GM18870 (cell line): Measurements from ENCODE around the gene SPATA18.
"Not testable (repeated sequence)": the region's sequence is repeated elsewhere in the genome, so short reads cannot be mapped to it uniquely, and the experiment has no call there.

Source experiments
- ATAC-seq: cut with Tn5 transposase; IDR thresholded peaks from one replicate; pipeline ENCODE4 v1.9.1; 2021; ENCODE audit warnings: moderate library complexity; ENCODE audit not compliant: unreplicated experiment

SPATA18 gene

DNA sequence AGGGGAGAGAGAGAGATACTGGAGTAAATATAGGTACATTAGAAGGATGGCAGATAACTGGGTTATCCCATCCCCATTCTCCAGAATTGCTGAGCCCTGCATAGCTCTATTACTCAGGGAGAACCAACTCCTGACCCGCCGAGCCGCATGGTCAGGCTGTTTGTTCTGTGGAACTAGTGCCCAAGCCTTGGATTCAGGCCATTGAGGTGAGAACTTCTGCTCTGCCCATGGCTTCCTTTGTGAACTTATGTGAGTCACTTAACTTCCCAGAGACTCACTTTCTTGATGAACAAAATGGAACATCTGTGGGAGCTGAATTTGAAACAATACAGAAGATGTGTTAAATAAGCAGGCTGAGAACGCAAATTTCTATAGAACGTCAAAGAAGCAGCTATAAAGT, 54.2 kb downstream of the SPATA18 start:
- no peak for ATAC-seq

DNA sequence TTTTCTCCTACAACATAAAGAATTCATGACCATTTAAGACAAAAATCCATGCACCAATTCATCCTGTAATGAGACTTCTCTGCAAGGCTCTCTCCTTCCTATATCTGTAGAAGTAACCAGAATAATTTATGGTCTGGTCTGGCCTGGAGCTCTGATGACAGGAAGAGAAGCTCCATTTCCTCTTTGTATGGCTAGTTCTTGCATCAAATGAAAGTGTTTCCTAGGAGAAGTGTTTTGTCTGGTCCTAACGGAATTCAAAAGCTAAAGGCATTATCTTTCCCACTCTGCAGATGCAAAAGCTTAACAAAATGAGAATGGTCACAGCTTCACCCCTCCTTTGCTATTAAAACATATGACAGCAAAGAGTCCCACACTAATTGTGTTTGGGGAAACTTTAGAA, 55.1 kb downstream of the SPATA18 start:
- no peak for ATAC-seq

DNA sequence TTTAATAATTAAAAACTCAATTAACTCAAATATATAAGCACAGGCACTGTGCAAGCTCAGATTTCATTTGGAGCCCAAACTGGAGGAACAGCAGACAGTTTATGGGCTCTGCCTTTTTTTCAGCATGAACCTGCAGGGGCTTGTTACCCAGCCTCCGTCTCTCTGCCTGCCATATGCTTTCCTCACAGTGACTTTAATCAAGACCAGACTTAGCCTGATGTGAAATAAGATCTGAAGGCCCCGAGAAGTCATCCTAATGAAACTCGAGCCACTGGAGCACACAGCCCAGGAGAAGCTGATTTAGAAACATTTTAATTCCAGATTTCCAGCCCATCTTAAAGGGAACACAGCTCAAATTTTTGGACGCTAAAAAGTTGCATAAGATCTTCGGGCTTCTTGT, 55.6 kb downstream of the SPATA18 start:
- ATAC-seq, result no peak

DNA sequence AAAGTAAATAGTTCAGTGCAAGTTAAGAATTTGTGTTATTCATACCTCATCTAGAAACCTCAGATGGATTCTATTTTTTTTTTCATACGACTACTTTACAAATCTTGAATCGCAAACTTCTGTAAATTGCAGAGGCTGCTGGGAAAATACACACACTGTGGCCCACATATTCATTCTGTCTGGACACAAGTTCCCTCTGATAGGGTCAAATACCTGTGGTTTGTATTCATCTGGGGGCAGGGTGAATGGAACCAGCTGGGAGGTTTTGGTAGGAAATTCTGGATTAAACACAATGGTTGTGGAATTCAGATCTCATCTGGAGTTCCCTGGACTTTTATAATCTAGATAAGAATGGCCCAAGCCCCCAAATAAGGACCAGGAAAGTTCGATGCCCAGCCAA, 56.2 kb downstream of the SPATA18 start:
- ATAC-seq, result no peak

DNA sequence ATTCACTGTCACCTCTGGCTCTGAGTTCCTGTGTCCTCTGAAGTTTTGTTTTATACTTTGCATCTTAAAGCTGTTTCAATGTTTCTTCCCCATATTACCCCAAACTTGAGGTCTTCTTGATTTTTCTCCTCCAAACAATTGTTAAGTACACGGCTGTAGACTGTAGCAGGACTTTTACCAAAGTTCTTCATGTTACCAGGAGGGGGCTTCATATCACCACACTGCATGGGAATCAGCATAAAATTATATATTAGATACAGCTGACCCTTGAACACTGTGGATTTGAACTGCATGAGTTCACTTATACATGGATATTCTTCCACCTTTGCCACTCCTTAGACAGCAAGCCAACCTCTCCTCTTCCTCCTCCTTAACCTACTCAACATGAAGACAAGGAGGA, 56.6 kb downstream of the SPATA18 start:
- no peak for ATAC-seq

DNA sequence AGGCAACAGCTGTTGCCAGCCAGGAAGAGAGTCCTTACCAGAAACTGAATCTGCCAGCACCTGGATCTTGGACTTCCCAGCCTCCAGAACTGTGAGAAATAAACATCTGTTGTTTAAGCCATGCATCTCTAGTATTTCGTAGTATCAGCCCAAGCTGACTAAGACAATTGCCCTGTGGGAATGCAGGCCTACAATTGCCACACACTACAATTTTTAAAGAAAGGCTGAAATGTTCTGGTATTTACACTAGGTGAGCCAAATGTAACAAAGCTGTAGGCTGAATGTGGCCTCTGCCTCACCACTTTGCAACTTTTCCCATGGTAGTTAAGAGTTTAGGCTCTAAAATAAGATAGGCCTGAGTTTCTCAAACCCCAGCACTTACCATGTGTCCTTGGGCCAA, 59.1 kb downstream of the SPATA18 start:
- ATAC-seq, result no peak

DNA sequence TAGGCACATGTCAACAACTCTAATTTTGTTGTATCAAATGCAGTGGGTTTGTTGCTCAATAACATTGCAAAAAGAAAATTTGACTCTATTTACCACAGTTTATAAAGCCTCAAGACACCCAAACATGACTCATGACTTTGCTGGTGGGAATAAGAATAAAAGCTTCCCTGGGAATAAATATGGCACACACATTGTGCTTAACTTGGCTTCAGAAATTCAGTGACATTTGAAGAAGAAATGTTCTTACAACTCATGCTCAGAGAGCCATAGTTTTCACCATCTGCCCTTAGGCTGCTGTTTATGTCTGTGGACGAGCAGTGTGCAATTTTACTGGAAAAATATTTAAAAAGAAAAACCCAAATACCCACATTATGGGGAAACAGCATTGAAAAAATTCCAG, 60.9 kb downstream of the SPATA18 start:
- no peak for ATAC-seq

DNA sequence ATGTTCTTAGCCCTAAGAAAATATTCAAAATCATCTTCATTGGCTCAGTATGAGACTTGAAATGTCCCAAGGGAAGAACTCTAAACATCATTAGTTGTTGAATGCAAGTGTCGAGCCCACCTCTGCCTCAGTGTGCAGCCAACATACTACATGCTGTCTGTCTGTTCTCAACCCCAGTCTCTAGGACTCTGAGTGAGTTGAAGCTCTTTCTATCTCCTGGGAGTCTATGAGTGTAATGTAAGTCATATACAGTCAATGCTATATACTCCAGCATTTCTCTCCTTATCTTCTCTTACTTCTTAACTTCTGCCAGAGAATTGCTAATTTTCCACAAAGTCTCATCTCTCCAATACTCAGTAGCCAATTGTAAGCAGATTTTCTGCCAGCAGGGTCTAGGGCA, 61.3 kb downstream of the SPATA18 start:
- ATAC-seq, result no peak

DNA sequence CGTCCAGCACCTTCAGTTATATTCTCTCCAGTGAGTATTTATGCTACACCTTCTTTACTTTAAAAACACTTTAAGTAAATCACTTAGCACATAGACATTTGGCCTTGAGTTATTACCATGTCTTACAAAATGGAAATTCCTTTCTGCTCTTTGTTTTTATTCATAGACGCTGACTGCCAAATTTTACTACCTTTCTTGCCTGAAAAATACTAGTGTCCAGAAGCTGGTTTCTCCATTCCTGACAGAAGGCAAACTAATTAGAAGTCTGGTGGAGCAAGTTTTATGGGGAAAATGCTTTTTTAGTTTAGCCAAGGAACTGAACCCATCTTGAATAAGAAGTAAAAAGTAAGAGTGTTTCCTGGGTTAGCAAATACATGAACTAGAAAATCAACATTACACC, 65.5 kb downstream of the SPATA18 start:
- no peak for ATAC-seq

DNA sequence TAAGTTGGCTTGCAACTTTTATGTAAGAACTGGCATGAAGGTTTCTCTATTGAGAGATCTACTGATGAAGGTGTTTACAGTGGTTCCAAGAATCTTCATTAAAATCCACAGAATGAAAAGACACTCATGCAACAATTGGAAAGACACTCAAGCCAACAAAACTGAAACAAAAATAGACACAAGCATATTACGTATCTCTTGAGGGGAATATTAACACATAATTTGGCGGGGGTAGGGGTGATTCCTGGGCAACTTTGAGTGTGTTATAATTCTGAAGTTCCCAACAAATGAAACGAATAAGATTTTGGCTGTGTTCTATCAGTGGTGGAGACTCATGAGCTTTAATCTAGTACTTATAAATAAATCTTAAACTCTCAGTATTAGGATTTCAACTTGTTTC, 75.1 kb downstream of the SPATA18 start:
- no peak for ATAC-seq

DNA sequence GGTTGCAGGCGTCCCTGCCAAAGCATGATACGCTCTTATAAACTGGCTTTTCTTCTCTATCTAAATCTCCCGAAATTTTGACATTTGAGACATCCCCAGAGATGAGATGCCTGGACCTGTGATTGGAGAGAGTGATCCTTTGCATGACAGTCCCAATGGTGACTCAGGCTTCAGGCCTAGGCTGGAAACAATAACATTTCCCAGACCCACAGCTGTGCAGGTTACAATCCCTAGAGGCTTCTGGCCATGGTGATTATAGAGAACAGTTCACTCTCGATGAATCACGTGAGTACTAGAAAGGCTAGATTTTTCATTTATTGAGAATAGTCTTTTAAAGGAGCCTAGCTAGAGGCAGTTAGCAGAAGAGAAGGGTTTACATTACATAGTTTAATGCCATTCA, 75.9 kb downstream of the SPATA18 start:
- ATAC-seq, result no peak

DNA sequence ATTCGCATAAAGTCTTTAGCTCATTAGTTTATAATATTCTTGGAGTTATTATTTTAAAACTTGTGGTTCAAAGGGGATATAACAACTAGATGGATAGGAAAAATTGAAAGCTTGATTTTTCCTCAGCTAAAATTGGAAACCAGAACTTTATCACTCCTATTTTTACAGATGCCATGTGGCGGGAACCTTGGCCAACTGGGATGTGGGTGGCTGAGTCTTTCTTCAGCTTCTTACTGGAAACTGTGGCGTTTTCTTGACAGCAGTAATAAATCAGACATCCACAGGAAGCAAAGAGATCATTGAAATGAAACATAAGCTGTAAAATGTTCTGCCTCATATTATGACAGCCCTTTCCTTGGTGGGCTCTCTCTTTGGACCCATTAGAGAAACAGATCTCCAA, 84.1 kb downstream of the SPATA18 start:
- ATAC-seq, result no peak

DNA sequence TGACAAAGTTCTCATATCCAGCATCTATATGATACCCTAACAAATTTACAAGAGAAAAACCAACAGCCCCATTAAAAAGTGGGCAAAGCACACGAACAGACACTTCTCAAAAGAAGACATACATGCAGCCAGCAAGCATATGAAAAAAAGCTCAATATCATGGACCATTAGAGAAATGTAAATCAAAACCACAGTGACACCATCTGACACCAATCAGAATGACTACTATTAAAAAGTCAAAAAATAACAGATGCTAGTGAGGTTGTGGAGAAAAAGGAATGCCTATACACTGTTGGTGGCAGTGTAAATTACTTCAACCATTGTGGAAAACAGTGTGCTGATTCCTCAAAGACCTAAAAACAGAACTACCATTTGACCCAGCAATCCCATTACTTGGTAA, 86.0 kb downstream of the SPATA18 start:
- not testable (repeated sequence) for ATAC-seq

DNA sequence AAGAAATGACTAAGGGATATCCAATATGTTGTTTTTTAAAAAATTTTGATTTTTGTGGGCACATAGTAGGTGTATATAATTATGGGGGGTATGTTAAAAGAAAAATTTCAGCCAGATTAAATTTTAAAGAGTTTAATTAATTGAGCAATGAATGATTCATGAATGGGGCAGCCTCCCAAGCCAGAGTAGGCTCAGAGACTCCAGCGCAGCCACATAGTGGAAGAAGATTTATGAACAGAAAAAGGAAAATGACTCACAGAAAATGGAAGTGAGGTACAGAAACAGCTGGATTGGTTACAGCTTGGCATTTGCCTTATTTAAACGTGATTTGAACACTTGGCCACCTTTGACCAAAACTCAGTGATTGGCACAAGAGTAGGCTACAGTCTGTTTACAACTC, 91.7 kb downstream of the SPATA18 start:
- ATAC-seq, result no peak

DNA sequence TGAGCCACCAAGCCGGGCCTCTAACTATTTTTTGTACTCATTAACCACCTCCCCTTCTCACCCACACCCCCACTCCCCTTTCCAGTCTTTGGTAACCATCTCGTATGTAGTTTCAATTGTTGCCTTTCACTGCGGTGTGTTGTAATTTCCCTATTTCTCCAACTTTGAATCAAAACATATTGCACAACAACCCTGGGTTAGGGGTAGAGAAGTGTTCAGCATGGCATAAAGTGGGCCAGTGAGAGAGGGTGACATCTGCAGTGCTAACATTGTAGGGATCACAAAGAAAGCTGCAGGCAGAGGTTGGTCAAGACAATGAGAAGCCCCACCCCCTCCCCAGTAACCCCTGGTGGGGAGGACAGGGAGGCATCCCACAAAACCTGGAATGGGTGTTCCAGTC, 92.7 kb downstream of the SPATA18 start:
- ATAC-seq, result no peak

DNA sequence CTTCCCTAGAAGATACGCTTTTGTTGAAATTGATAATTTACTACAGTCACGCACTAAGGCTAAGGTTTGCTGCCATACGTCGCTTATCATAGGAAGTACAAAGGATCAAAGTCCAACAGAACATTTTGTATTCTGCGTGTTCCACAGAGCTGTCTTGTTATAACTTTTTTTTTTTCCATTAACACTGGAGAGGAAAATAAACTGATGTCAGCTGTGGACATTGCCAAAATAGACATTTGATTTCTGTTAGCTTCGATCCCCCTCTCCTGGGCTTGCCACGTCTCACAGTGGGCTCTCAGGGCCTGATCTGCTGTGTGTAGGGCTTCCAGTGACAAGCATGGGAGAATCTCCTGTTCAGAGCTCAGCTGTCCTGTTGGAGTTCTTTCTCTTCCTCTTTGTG, 93.3 kb downstream of the SPATA18 start:
- ATAC-seq, result no peak
